ENCODE results near the gene POLR2E. TPM values are rescaled to one million over a fixed set of nuclear protein-coding genes. Genes with fewer than 3 reads are reported as not detected.
A peak's percentile ranks its signal among the peaks of the same experiment; 100 is the strongest.

The POLR2E gene
- total RNA-seq, 1 donor from 2014 or later = 173 TPM

DNA sequence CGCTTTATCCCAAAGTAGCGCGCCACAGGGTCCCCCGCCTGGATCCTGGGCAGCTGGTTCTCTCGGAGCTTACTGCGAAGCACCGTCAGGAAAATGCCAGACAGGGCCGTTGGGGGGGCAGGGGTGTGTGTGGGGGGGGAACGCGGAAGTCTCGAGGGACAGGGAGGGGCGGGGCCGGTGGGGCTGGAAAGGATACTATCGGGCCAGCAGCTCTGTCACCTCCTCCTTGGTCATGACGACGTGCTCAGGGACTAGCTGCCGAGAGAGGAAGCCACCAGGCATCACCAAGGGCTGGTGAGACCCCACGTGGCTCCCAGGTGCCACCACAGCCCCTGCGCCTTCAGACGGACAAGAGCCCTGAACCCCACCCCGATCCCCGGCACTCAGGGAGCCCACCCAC lies 5.3 kb downstream of the POLR2E start:
- no peak for DNase-seq
- POLR2A ChIA-PET = interaction anchor here (0.6 to 10.8 kb wide), 10 partner anchors 14 to 401 kb away, joined by 4 to 184 read pairs (median 12); partner anchors contain the start of genes ABCA7, ARHGAP45, CNN2 and GPX4
- intact Hi-C loops (cut with micrococcal nuclease) = no loop called here
- no peak overlapping the region for H3K27ac Mint-ChIP-seq
- CTCF ChIA-PET = interaction anchor here (1.2 to 2.4 kb wide), 3 partner anchors 23 to 32 kb away, joined by 3 to 13 read pairs (median 4); no protein-coding TSS in a partner anchor
- ATAC-seq (ENCODE audit: low read depth) = no peak
- peaks cover 46% of the 10 kb centered on the region for H3K36me3 Mint-ChIP-seq (ENCODE audit: low read depth)
- peaks cover 54% of the 10 kb centered on the region for H3K4me1 Mint-ChIP-seq
- no peaks in the 10 kb centered on the region for H3K9me3 Mint-ChIP-seq
- no peaks in the 10 kb centered on the region for H3K27me3 Mint-ChIP-seq
- TF ChIP-seq, protein P1, sequence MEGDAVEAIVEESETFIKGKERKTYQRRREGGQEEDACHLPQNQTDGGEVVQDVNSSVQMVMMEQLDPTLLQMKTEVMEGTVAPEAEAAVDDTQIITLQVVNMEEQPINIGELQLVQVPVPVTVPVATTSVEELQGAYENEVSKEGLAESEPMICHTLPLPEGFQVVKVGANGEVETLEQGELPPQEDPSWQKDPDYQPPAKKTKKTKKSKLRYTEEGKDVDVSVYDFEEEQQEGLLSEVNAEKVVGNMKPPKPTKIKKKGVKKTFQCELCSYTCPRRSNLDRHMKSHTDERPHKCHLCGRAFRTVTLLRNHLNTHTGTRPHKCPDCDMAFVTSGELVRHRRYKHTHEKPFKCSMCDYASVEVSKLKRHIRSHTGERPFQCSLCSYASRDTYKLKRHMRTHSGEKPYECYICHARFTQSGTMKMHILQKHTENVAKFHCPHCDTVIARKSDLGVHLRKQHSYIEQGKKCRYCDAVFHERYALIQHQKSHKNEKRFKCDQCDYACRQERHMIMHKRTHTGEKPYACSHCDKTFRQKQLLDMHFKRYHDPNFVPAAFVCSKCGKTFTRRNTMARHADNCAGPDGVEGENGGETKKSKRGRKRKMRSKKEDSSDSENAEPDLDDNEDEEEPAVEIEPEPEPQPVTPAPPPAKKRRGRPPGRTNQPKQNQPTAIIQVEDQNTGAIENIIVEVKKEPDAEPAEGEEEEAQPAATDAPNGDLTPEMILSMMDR (IDR thresholded peaks at IDR 0.05) = no peak
- H3K4me3 Mint-ChIP-seq = no peak overlapping the region

DNA sequence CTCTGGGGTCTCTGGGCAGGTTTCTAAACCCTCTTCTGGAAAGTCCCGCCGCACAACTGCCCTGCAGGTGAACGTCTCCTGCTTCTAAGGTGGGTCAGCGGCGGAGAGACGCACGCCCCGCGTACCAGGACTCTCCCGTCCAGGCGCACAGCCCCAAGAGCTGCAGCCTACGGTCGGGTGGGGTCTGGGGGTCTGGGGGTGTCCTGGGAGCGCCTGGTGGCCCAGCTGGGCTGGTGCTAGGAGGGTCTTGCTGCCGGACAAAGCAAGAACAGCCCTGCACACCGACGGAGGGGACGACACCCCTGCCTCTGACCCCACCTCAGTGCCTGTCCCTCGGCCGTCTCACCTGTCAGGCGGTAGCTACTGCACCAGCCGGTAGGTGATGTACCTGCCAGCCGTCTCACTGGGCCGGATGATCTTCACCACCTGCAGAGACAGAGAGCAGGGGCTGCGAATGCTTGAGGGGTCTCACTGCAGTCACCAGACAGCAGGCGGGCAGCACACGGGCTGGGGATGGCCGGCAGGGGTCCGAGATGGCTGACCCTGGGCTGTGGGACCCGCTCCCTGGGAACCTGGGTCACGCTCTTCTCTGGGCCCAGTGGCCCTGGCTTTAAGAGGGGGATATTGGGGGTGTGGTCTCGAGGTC lies 5.9 kb downstream of the POLR2E start:
- ATAC-seq (ENCODE audit: low read depth) (no peak), DNase-seq (peak; percentile 21)
- H3K9me3 Mint-ChIP-seq = no peaks in the 10 kb centered on the region
- H3K36me3 Mint-ChIP-seq (ENCODE audit: low read depth) = peaks cover 51% of the 10 kb centered on the region
- H3K4me3 Mint-ChIP-seq = no peak overlapping the region
- ChIA-PET POLR2A (interaction anchor here (0.6 to 10.8 kb wide), 12 partner anchors 14 to 185 kb away, joined by 3 to 184 read pairs (median 12); partner anchors contain the start of genes ABCA7, ARHGAP45, CNN2 and GPX4), CTCF (interaction anchor here (1.0 to 2.4 kb wide), 3 partner anchors 22 to 32 kb away, joined by 4 to 13 read pairs (median 4); partner anchors contain the start of gene ARHGAP45)
- peak overlapping the region; percentile 41 for H3K27ac Mint-ChIP-seq
- H3K4me1 Mint-ChIP-seq = peaks cover 50% of the 10 kb centered on the region
- intact Hi-C loops (cut with micrococcal nuclease) = no loop called here
- no peaks in the 10 kb centered on the region for H3K27me3 Mint-ChIP-seq
- TF ChIP-seq, protein P1 (IDR thresholded peaks at IDR 0.05) = no peak

DNA sequence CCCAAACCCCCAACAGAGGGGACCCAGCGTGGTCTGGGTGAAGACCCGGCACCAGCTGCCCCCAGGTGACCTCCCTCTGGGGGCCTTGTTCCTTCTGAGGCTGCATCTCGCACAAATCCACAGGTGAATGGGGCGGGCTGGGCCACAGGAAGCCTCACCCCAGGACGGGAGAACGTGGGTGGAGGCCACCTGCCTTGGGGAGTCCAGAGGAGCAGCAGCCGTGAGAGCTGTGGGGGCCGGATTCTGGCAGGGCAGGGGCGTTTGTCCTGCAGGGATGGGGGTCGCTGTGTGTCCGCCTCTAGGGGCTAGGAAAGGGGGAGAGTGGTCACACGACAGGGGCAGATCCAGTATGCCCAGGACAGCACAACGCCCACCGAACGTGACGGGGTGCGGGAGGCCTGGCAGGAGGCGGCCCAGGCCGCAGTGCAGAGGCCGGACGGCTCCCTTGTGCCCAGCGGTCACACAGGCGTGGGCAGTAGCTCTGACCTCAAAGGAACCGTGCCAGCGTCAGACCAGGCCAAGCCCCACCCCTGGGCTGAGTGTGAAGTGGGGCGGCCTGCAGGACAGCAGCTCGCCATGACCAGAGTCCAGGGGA lies 6.7 kb downstream of the POLR2E start:
- peak overlapping the region; percentile 92 for H3K27ac Mint-ChIP-seq
- no peak for DNase-seq
- intact Hi-C loops (cut with micrococcal nuclease) = no loop called here
- TF ChIP-seq, protein P1 (IDR thresholded peaks at IDR 0.05) = no peak
- ChIA-PET POLR2A (interaction anchor here (0.5 to 10.8 kb wide), 15 partner anchors 13 to 184 kb away, joined by 3 to 184 read pairs (median 5); partner anchors contain the start of genes ABCA7, ARHGAP45, CNN2 and GPX4), CTCF (interaction anchor here (1.0 to 2.4 kb wide), 6 partner anchors 12 to 62 kb away, joined by 4 to 13 read pairs (median 5); partner anchors contain the start of genes ARHGAP45 and CNN2)
- peaks cover 56% of the 10 kb centered on the region for H3K36me3 Mint-ChIP-seq (ENCODE audit: low read depth)
- no peaks in the 10 kb centered on the region for H3K27me3 Mint-ChIP-seq
- no peaks in the 10 kb centered on the region for H3K9me3 Mint-ChIP-seq
- H3K4me1 Mint-ChIP-seq = peaks cover 48% of the 10 kb centered on the region
- H3K4me3 Mint-ChIP-seq = no peak overlapping the region
- ATAC-seq (ENCODE audit: low read depth) = peak; percentile 9

DNA sequence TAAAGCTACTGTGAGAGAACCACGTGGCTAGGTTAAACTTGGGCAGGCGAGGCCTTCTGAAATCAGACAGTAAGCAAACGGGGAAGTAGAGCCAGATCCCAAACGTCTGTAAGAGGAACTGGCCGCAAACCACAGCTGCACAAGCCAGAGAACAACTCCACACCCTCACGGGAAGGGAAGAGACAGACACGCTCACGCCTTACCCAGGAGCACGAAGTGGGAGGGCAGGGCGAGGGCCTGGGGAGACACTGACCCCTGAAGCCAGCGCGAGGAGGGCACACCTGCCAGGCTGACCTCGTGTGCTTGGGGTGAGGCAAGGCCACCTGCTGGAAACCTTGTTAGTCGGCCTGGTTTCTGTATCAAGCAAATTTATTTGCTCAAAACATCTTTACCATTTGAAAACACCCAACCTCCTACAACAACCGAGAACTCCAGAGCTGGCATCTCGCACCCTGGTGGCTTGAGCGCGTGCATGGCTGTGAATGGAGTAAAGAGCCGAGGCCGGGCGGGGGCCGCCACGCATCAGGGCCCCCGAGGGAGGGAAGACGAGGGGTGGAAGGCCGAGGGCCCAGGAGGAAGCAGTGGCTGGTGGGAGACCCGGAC lies 7.3 kb downstream of the POLR2E start:
- ATAC-seq (ENCODE audit: low read depth) = peak; percentile 64
- Mint-ChIP-seq H3K36me3 (ENCODE audit: low read depth) (peaks cover 55% of the 10 kb centered on the region), H3K9me3 (no peaks in the 10 kb centered on the region), H3K4me3 (peak overlapping the region; percentile 66), H3K27me3 (no peaks in the 10 kb centered on the region), H3K4me1 (peaks cover 46% of the 10 kb centered on the region), H3K27ac (peak overlapping the region; percentile 92)
- intact Hi-C loops (cut with micrococcal nuclease) = loop anchor here (1.0 to 2.0 kb wide), 2 partner anchors 11 to 31 kb away; no protein-coding TSS in a partner anchor
- ChIA-PET POLR2A (interaction anchor here (0.5 to 10.8 kb wide), 15 partner anchors 12 to 181 kb away, joined by 3 to 184 read pairs (median 4); partner anchors contain the start of genes ABCA7, ARHGAP45, CIRBP and CNN2), CTCF (interaction anchor here (1.1 to 2.4 kb wide), 4 partner anchors 12 to 61 kb away, joined by 4 to 13 read pairs (median 6); partner anchors contain the start of gene CNN2)
- TF ChIP-seq, protein P1 (IDR thresholded peaks at IDR 0.05) = no peak
- DNase-seq = peak; percentile 45
